Uterus (tissue), 4 donors: ENCODE measurements around the gene SELENOI. TPM values are rescaled to one million over a fixed set of nuclear protein-coding genes. Genes with fewer than 3 reads are reported as not detected.

Experiments
- DNase-seq, 2 donors: peaks; one replicate each; pipeline ENCODE4 v3.0.0-alpha.2; 2019 to 2020
- H3K27ac ChIP-seq, 2 donors: fragments of 200-600 bp; sonication (generic); 1 replicate in 1 of 2; 2 replicates in 1 of 2; pipeline ENCODE4 v1.5.1; 2016 to 2018
- H3K27me3 ChIP-seq, 2 donors: fragments of 200-600 bp; sonication (generic); one replicate each; pipeline ENCODE4 v1.5.1; 2018 to 2019; ENCODE audit warnings: control low read depth in 1 of 2
- H3K36me3 ChIP-seq, 2 donors: fragments of 200-600 bp; sonication (generic); one replicate each; pipeline ENCODE4 v1.5.1; 2019; ENCODE audit warnings: control low read depth in 1 of 2
- H3K4me1 ChIP-seq, 2 donors: fragments of 200-600 bp; sonication (generic); one replicate each; pipeline ENCODE4 v1.5.1; 2018 to 2019; ENCODE audit warnings: control low read depth in 1 of 2
- H3K4me3 ChIP-seq, 2 donors: fragments of 200-600 bp; sonication (generic); 1 replicate in 1 of 2; 2 replicates in 1 of 2; pipeline ENCODE4 v1.5.1; 2018 to 2019; ENCODE audit warnings: mild to moderate bottlenecking in 1 of 2
- H3K9me3 ChIP-seq, 2 donors: fragments of 200-600 bp; sonication (generic); one replicate each; pipeline ENCODE4 v1.5.1; 2019; ENCODE audit warnings: control low read depth in 1 of 2
- POLR2A ChIP-seq, 2 donors: fragments of 450-650 bp; IDR thresholded peaks; one replicate each; pipeline ENCODE4 v1.6.1; 2016; ENCODE audit warnings: antibody characterized with exemption in 2 of 2, mild to moderate bottlenecking in 1 of 2, moderate library complexity in 1 of 2
- intact Hi-C: fragments of 100-400 bp; cut with DNase I; formaldehyde crosslinking; loops from one replicate; pipeline ENCODE4 v1.15.1; 2023; ENCODE audit warnings: low total_unique reads
- total RNA-seq, 4 donors: library from RNA; depleted of rRNA in 3 of 4; stranded (reverse); fragments of >200 nt in 3 of 4; gene quantifications; one replicate each; pipeline versions ENCODE4 v1.1.0 to v1.2.4, GENCODE V29; 2014 to 2023
- TF ChIP-seq, protein P1 (sequence below), 4 experiments: fragments of 200-600 bp in 2 of 4; fragments of 450-650 bp in 2 of 4; sonication (generic) in 2 of 4; IDR thresholded peaks; one replicate each; pipeline ENCODE4 v1.5.1; 2016 to 2019; ENCODE audit warnings: antibody characterized with exemption in 4 of 4, mild to moderate bottlenecking in 2 of 4, moderate library complexity in 1 of 4
- donor health status: DM: yes; HTN: yes; CAD: no.

The SELENOI gene
- total RNA-seq, 4 donors from 2014 or later: 2.8 to 27.9 (median 13.1) TPM

DNA sequence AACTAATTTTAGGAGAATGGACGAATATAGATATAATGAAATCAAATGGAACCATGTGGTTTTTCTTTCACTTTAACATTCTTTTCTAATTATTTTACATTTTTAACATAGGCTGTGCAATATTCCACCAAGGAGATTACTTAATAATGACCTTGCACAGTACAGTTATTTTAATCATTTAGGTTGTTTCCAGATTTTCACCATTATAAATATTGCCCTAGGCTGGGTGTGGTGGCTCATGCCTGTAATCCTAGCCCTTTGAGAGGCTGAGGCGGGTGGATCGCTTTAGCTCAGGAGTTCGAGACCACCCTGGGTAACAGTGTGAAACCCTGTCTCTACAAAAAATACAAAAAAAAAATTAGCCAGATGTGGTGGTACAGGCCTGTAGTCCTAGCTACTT, 41.2 kb downstream of the SELENOI start:
- Histone ChIP-seq H3K4me3 (no peak overlapping the region), H3K9me3 (no peaks in the 10 kb centered on the region), H3K4me1 (no peaks in the 10 kb centered on the region), H3K27ac (no peak overlapping the region), H3K36me3 (no peaks in the 10 kb centered on the region), H3K27me3 (no peaks in the 10 kb centered on the region)
- intact Hi-C loops: no loop called here
- DNase-seq: no peak
- TF ChIP-seq POLR2A (IDR thresholded peaks at IDR 0.05): no peak

DNA sequence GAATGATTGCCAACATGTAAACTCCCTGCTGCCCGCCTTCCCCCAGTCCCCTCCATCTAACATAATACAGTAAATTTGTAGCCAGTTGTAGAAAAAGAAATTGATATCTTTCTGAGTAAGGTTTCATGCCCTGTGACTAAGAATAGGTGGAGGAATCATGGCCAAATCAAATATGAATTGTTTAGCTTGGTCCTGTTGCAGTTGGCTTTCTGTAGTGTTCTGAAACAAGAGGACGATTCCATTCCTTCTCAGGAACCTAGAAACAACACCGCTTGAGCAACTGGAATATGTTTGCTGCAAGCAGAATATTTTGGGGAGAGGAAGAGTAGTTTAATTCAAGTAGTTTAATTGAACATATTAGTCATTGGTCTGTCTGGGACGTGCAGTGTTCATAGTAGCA, 48.8 kb downstream of the SELENOI start:
- Histone ChIP-seq H3K4me3 (no peak overlapping the region), H3K27me3 (no peaks in the 10 kb centered on the region), H3K27ac (no peak overlapping the region), H3K9me3 (no peaks in the 10 kb centered on the region), H3K4me1 (no peaks in the 10 kb centered on the region), H3K36me3 (peaks cover 0 to 2% of the 10 kb centered on the region in 2 donors)
- no peak for TF ChIP-seq POLR2A (IDR thresholded peaks at IDR 0.05)
- TF ChIP-seq, protein P1, sequence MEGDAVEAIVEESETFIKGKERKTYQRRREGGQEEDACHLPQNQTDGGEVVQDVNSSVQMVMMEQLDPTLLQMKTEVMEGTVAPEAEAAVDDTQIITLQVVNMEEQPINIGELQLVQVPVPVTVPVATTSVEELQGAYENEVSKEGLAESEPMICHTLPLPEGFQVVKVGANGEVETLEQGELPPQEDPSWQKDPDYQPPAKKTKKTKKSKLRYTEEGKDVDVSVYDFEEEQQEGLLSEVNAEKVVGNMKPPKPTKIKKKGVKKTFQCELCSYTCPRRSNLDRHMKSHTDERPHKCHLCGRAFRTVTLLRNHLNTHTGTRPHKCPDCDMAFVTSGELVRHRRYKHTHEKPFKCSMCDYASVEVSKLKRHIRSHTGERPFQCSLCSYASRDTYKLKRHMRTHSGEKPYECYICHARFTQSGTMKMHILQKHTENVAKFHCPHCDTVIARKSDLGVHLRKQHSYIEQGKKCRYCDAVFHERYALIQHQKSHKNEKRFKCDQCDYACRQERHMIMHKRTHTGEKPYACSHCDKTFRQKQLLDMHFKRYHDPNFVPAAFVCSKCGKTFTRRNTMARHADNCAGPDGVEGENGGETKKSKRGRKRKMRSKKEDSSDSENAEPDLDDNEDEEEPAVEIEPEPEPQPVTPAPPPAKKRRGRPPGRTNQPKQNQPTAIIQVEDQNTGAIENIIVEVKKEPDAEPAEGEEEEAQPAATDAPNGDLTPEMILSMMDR (IDR thresholded peaks at IDR 0.05): no peak
- intact Hi-C loops: no loop called here
- no peak for DNase-seq

DNA sequence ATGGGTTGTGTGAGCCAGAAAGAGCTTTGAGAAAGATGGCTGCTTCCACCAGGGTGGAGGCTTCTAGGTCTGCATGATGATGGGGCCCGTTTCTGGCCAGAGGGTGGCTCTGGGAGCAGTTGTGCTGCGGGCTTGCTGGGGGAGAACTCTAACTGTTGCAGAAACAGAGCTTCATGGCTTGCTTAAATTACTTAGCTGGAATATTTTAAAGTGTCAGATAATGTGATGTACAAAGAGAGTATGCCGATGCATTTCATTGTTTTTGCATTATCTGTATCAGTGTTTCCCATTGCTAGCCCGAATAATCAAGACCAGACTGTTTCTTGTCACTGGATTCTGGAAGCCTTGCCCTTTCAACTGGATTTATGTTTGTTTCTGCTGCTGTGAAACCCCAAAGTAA, 49.5 kb downstream of the SELENOI start:
- Histone ChIP-seq H3K36me3 (peaks cover 0 to 2% of the 10 kb centered on the region in 2 donors), H3K9me3 (no peaks in the 10 kb centered on the region), H3K27ac (no peak overlapping the region), H3K4me3 (no peak overlapping the region), H3K4me1 (no peaks in the 10 kb centered on the region), H3K27me3 (no peaks in the 10 kb centered on the region)
- DNase-seq: no peak
- intact Hi-C loops: no loop called here
- TF ChIP-seq, protein P1 (IDR thresholded peaks at IDR 0.05): no peak
- TF ChIP-seq POLR2A (IDR thresholded peaks at IDR 0.05): no peak

DNA sequence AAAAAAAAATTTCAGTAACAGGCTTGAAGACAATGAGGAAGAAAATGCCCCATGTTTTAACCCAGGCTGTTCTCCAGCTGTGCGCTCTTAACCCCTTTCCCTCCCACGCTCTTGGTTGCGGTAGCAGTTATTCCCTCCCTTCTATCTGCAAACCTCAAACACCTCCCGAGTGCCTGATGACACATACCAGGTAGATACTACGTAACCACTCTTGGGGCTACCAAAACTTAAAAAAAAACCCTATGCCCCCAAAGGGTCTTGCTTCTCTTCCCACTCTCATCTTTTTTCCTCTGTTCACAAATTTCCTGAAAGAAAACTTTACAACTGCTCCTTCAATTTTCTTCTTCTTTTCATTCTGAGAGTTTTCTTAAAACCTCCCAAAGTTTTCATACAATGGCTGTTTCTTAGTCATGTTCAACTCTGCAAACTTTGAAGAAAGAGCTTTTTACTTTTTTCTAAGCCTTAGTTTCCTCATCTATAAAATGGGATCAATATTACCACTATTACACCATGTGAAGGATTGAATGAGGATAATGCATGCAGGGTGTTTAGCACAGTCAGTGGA, 50.9 kb downstream of the SELENOI start:
- Histone ChIP-seq H3K4me1 (no peaks in the 10 kb centered on the region), H3K36me3 (peaks cover 0 to 2% of the 10 kb centered on the region in 2 donors), H3K27ac (no peak overlapping the region), H3K4me3 (no peak overlapping the region), H3K9me3 (no peaks in the 10 kb centered on the region), H3K27me3 (no peaks in the 10 kb centered on the region)
- TF ChIP-seq, protein P1 (IDR thresholded peaks at IDR 0.05): no peak
- TF ChIP-seq POLR2A (IDR thresholded peaks at IDR 0.05): no peak
- intact Hi-C loops: no loop called here
- DNase-seq: no peak

DNA sequence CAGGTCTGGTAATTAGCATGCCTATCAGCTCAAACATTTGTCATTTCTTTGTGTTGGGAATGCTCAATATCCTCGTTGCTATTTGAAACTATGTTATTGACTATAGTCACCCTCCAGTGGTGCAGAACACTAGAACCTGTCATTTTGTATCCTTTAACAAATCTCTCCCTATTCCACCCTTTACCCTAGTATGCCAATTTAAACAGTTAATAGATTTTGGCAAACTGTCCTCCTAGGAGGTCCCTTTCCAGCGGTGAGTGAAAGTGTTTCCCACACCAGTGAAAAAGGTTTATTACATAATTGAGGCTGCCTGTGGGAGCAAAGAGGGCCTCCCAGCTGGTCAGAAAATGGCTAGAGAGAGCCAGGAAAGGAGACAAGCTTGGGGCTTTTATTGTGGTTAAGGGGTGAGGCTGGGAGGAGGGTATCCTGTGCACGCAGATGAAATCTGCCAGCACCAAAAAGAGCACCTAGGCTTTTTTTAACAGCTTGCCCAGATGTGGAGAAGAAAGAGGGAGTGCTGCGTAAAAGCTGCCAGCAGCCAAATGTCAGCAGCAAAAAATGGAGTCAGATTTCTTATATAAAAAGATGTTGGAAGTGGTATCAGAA, 53.9 kb downstream of the SELENOI start:
- Histone ChIP-seq H3K27ac (no peak overlapping the region), H3K4me1 (no peaks in the 10 kb centered on the region), H3K4me3 (no peak overlapping the region), H3K27me3 (no peaks in the 10 kb centered on the region), H3K9me3 (no peaks in the 10 kb centered on the region), H3K36me3 (no peaks in the 10 kb centered on the region)
- intact Hi-C loops: no loop called here
- DNase-seq: no peak
- TF ChIP-seq, protein P1 (IDR thresholded peaks at IDR 0.05): no peak
- TF ChIP-seq POLR2A (IDR thresholded peaks at IDR 0.05): no peak
